ENCODE results near the gene MED9. TPM values are rescaled to one million over a fixed set of nuclear protein-coding genes. Genes with fewer than 3 reads are reported as not detected.
A peak's percentile ranks its signal among the peaks of the same experiment; 100 is the strongest.

The MED9 gene
- total and polyA plus RNA-seq, 9 of the 15 experiments (the other 6 are each of a cell fraction or from before 2014, with no cell fraction given), result 2.2 to 15.8 (median 12.7) TPM

- BruUV-seq (replicated peaks), result no TSS peak
- no peaks in the 10 kb centered on the region for H4K20me1 ChIP-seq (replicated peaks; ENCODE audit: control insufficient read depth, insufficient read depth, low read length)
- ChIA-PET POLR2A (interaction anchor here (0.5 kb wide), 1 partner anchor 10 kb away, joined by 3 read pairs; no protein-coding TSS in a partner anchor), CTCF (ENCODE audit: low intra/inter-chr PET ratio) (no interaction called here)
- intact Hi-C loops (cut with micrococcal nuclease) (no loop called here), in situ Hi-C loops (cut with MboI) (no loop called here)
- H2AFZ ChIP-seq (ENCODE audit: low read depth, low read length), result no peak overlapping the region
- H3K4me3 ChIP-seq, result no peak overlapping the region
- DNase-seq (ENCODE audit: extremely low read depth in 1 of 4, low spot score in 3 of 4) (no peak), FAIRE-seq (no peak), ATAC-seq (no peak)
- H3K27me3 ChIP-seq (ENCODE audit: control insufficient read depth in 2 of 2, insufficient read depth in 2 of 2, low read length in 2 of 2), result no peaks in the 10 kb centered on the region
- H3K9me3 ChIP-seq (replicated peaks; ENCODE audit: control insufficient read depth, insufficient read depth, low read depth, low read length), result no peaks in the 10 kb centered on the region
- no peak overlapping the region for H3K9ac ChIP-seq (ENCODE audit: insufficient read depth in 1 of 2, low read depth in 2 of 2, low read length in 2 of 2)
- H3K4me2 ChIP-seq (ENCODE audit: insufficient read depth, low read length), result no peak overlapping the region
- H3K9me1 ChIP-seq (ENCODE audit: control insufficient read depth, insufficient read depth, low read length), result peaks cover 7% of the 10 kb centered on the region
- H3K27ac ChIP-seq (ENCODE audit: extremely low read depth, low read depth, low read length), result no peak overlapping the region
- H3K4me1 ChIP-seq (replicated peaks in 1 of 2; ENCODE audit: control insufficient read depth in 2 of 2, insufficient read depth in 2 of 2, low read length in 2 of 2), result peaks cover 14 to 63% of the 10 kb centered on the region in 2 experiments; a peak in 4 of 5 replicates
- H3K79me2 ChIP-seq (ENCODE audit: control insufficient read depth, insufficient read depth, low read length), result no peaks in the 10 kb centered on the region
- WGBS (ENCODE audit: insufficient coverage, low coverage, missing lambda C conversion rate), result 85% methylated on average over 9 of the region's 12 CpGs
- H3K36me3 ChIP-seq (ENCODE audit: control insufficient read depth, insufficient read depth, low read length), result no peaks in the 10 kb centered on the region
- TF ChIP-seq NFXL1 (CRISPR knock-in tag; IDR thresholded peaks at IDR 0.05) (no peak), DMBX1 (CRISPR knock-in tag; IDR thresholded peaks at IDR 0.05; ENCODE audit: borderline replicate concordance) (no peak), ZNF717 (CRISPR knock-in tag; IDR thresholded peaks at IDR 0.05) (no peak)
Observed at GRCh38 chr17:17511293-17511741, 34.5 kb downstream of the MED9 start.

- TF ChIP-seq ZBTB34 (CRISPR knock-in tag; IDR thresholded peaks at IDR 0.05) (peak; percentile 64; the same call in 1 of the 2 replicates), ZKSCAN1 (IDR thresholded peaks at IDR 0.05; ENCODE audit: low read depth, low read length) (peak; percentile 41; the same call in 1 of the 2 replicates), ZNF311 (CRISPR knock-in tag; IDR thresholded peaks at IDR 0.05) (no peak), IRF2 (CRISPR knock-in tag; IDR thresholded peaks at IDR 0.05) (no peak), ARHGAP35 (IDR thresholded peaks at IDR 0.05; ENCODE audit: partially characterized antibody) (no peak), MAX (CRISPR knock-in tag; IDR thresholded peaks at IDR 0.05) (peak; percentile 76), ZBTB12 (CRISPR knock-in tag; IDR thresholded peaks at IDR 0.05) (no peak)
- Histone ChIP-seq H3K4me3 (no peak overlapping the region), H3K9ac (ENCODE audit: insufficient read depth in 1 of 2, low read depth in 2 of 2, low read length in 2 of 2) (no peak overlapping the region), H3K9me3 (replicated peaks; ENCODE audit: control insufficient read depth, insufficient read depth, low read depth, low read length) (no peaks in the 10 kb centered on the region), H3K27ac (ENCODE audit: extremely low read depth, low read depth, low read length) (no peak overlapping the region), H2AFZ (ENCODE audit: low read depth, low read length) (no peak overlapping the region), H3K4me2 (ENCODE audit: insufficient read depth, low read length) (no peak overlapping the region), H3K36me3 (ENCODE audit: control insufficient read depth, insufficient read depth, low read length) (no peaks in the 10 kb centered on the region), H3K9me1 (ENCODE audit: control insufficient read depth, insufficient read depth, low read length) (peaks cover 7% of the 10 kb centered on the region), H3K27me3 (ENCODE audit: control insufficient read depth in 2 of 2, insufficient read depth in 2 of 2, low read length in 2 of 2) (no peaks in the 10 kb centered on the region), H4K20me1 (replicated peaks; ENCODE audit: control insufficient read depth, insufficient read depth, low read length) (no peaks in the 10 kb centered on the region), H3K79me2 (ENCODE audit: control insufficient read depth, insufficient read depth, low read length) (no peaks in the 10 kb centered on the region), H3K4me1 (replicated peaks in 1 of 2; ENCODE audit: control insufficient read depth in 2 of 2, insufficient read depth in 2 of 2, low read length in 2 of 2) (peaks cover 14 to 54% of the 10 kb centered on the region in 2 experiments; a peak in 4 of 5 replicates)
- ChIA-PET CTCF (ENCODE audit: low intra/inter-chr PET ratio) (no interaction called here), POLR2A (no interaction called here)
- in situ Hi-C loops (cut with MboI), result no loop called here
- intact Hi-C loops (cut with micrococcal nuclease), result no loop called here
- DNase-seq (ENCODE audit: extremely low read depth in 1 of 4, low spot score in 3 of 4) (peak in 2 of 4 experiments; percentile 18 to 22), ATAC-seq (no peak), FAIRE-seq (no peak)
- no TSS peak for BruUV-seq (replicated peaks)
- 52% methylated on average over 10 of the region's 29 CpGs for WGBS (ENCODE audit: insufficient coverage, low coverage, missing lambda C conversion rate)
Observed at GRCh38 chr17:17511881-17512858, 35.4 kb downstream of the MED9 start.

Measured in K562 (cell line).